Loucy (cell line): Measurements from ENCODE around the gene DMXL1.

ENCODE experiments used
- H2AFZ ChIP-seq: fragments of 200-600 bp; sonication (generic); 2 replicates; pipeline ENCODE4 v1.6.0; 2016; ENCODE audit warnings: antibody characterized with exemption, mild to moderate bottlenecking, low read length, moderate library complexity
- H3F3A ChIP-seq: fragments of 200-600 bp; 2 replicates; pipeline ENCODE4 v1.6.0; 2016; ENCODE audit warnings: antibody characterized with exemption, low read depth, mild to moderate bottlenecking
- H3K27me3 ChIP-seq: fragments of 200-600 bp; sonication (generic); 2 replicates; pipeline ENCODE4 v1.6.1; 2014; ENCODE audit warnings: low read length, mild to moderate bottlenecking; ENCODE audit not compliant: insufficient read depth, poor library complexity, severe bottlenecking
- H3K36me3 ChIP-seq: fragments of 200-600 bp; sonication (generic); 2 replicates; pipeline ENCODE4 v1.6.1; 2016; ENCODE audit warnings: low read length; ENCODE audit not compliant: insufficient read depth
- H3K4me1 ChIP-seq: fragments of 200-600 bp; sonication (generic); 2 replicates; pipeline ENCODE4 v1.5.1; 2014; ENCODE audit warnings: low read length, mild to moderate bottlenecking; ENCODE audit not compliant: insufficient read depth, poor library complexity, severe bottlenecking
- H3K4me2 ChIP-seq: fragments of 200-600 bp; sonication (generic); 2 replicates; pipeline ENCODE4 v1.6.0; 2014; ENCODE audit warnings: antibody characterized with exemption, low read length, low read depth, mild to moderate bottlenecking; ENCODE audit not compliant: poor library complexity, severe bottlenecking
- H3K4me3 ChIP-seq: fragments of 200-600 bp; sonication (generic); 2 replicates; pipeline ENCODE4 v1.5.1; 2014; ENCODE audit warnings: low read length, mild to moderate bottlenecking, mixed read lengths; ENCODE audit not compliant: poor library complexity, severe bottlenecking
- H3K79me2 ChIP-seq: fragments of 200-600 bp; sonication (generic); 2 replicates; pipeline ENCODE4 v1.6.1; 2014; ENCODE audit warnings: low read length; ENCODE audit not compliant: insufficient read depth
- H3K9ac ChIP-seq: fragments of 200-600 bp; sonication (generic); 2 replicates; pipeline ENCODE4 v1.6.0; 2014; ENCODE audit warnings: mild to moderate bottlenecking, low read depth, low read length, moderate library complexity; ENCODE audit not compliant: poor library complexity, severe bottlenecking
- H3K9me2 ChIP-seq: fragments of 200-600 bp; sonication (generic); replicated peaks from 2 replicates; pipeline ENCODE4 v1.6.1; 2016; ENCODE audit warnings: low read depth, low read length, mixed read lengths
- H3K9me3 ChIP-seq: fragments of 200-600 bp; sonication (generic); 2 replicates; pipeline ENCODE4 v1.6.1; 2014; ENCODE audit warnings: mild to moderate bottlenecking, antibody characterized with exemption, low read length, low read depth; ENCODE audit not compliant: insufficient read depth
- H4K20me1 ChIP-seq: fragments of 200-600 bp; sonication (generic); 2 replicates; pipeline ENCODE4 v1.6.0; 2014; ENCODE audit warnings: antibody characterized with exemption, low read length, mild to moderate bottlenecking; ENCODE audit not compliant: insufficient read depth, poor library complexity, severe bottlenecking
- EZH2phosphoT487 ChIP-seq: fragments of 200-600 bp; IDR thresholded peaks from 2 replicates; pipeline ENCODE4 v1.6.1; 2018; ENCODE audit warnings: antibody characterized with exemption, mild to moderate bottlenecking, moderate library complexity, borderline replicate concordance
- TF ChIP-seq, protein P1 (sequence below): fragments of 200-600 bp; sonication (generic); conservative IDR thresholded peaks from 2 replicates; pipeline ENCODE4 v1.5.1; 2014; ENCODE audit warnings: mild to moderate bottlenecking, antibody characterized with exemption, low read length

DMXL1 gene

DNA sequence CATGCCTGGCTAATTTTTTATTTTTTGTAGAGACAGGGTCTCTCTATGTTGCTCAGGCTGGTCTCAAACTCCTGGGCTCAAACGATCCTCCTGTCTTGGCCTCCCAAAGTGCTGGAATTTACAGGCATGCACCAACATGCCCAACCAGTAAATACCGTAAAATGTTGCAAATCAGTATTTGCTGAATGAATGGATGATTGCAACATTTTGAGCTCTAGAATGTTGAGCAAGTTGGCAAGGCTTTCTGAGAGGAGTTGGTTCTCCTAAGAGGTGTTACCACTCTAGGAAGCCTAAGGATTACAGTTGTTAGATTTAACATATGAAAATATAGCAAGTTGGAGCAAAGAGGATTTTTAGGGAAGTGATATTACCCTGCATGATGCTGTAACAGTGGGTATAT lies 15.6 kb upstream of the DMXL1 start:
- no peak overlapping the region for H2AFZ ChIP-seq
- no peak overlapping the region for H3K9ac ChIP-seq
- no peak overlapping the region for H3K4me2 ChIP-seq
- no peaks in the 10 kb centered on the region for H3F3A ChIP-seq
- H4K20me1 ChIP-seq, result no peaks in the 10 kb centered on the region
- no peaks in the 10 kb centered on the region for H3K27me3 ChIP-seq
- no peaks in the 10 kb centered on the region for H3K79me2 ChIP-seq
- no peaks in the 10 kb centered on the region for H3K4me1 ChIP-seq
- no peaks in the 10 kb centered on the region for H3K9me3 ChIP-seq
- H3K36me3 ChIP-seq, result no peaks in the 10 kb centered on the region
- no peaks in the 10 kb centered on the region for H3K9me2 ChIP-seq
- TF ChIP-seq EZH2phosphoT487, result no peak
- TF ChIP-seq, protein P1, sequence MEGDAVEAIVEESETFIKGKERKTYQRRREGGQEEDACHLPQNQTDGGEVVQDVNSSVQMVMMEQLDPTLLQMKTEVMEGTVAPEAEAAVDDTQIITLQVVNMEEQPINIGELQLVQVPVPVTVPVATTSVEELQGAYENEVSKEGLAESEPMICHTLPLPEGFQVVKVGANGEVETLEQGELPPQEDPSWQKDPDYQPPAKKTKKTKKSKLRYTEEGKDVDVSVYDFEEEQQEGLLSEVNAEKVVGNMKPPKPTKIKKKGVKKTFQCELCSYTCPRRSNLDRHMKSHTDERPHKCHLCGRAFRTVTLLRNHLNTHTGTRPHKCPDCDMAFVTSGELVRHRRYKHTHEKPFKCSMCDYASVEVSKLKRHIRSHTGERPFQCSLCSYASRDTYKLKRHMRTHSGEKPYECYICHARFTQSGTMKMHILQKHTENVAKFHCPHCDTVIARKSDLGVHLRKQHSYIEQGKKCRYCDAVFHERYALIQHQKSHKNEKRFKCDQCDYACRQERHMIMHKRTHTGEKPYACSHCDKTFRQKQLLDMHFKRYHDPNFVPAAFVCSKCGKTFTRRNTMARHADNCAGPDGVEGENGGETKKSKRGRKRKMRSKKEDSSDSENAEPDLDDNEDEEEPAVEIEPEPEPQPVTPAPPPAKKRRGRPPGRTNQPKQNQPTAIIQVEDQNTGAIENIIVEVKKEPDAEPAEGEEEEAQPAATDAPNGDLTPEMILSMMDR, result no peak
- no peak overlapping the region for H3K4me3 ChIP-seq

DNA sequence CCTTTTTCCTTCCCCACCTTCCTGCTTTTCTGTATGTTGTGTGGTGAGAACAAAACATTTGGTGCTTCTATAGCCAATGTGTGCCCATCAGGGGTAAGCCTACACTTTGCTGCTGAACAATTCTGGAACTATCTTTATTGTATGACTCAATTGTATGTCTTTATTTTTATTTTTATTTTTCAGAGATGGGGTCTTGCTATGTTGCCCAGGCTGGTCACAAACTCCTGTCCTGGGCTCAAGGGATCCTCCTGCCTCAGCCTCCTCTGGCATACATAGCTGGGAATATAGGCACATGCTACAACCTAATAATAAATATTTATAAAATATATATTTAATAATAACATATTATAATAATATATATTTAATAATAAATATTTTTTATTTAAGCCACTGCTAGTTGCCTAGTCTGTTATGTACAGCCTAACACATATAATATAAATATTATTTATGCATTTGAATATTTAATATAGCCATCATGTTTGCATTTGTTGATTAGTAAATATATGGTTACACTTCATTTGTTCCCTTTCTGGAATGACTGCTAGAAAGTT lies 11.8 kb upstream of the DMXL1 start:
- Histone ChIP-seq H3K27me3 (no peaks in the 10 kb centered on the region), H3K9ac (no peak overlapping the region), H3K36me3 (no peaks in the 10 kb centered on the region), H2AFZ (no peak overlapping the region), H3K9me3 (no peaks in the 10 kb centered on the region), H3K4me1 (peaks cover 7% of the 10 kb centered on the region), H3F3A (no peaks in the 10 kb centered on the region), H3K4me3 (no peak overlapping the region), H3K9me2 (no peaks in the 10 kb centered on the region), H3K4me2 (no peak overlapping the region), H3K79me2 (no peaks in the 10 kb centered on the region), H4K20me1 (no peaks in the 10 kb centered on the region)
- TF ChIP-seq, protein P1, result no peak
- TF ChIP-seq EZH2phosphoT487, result no peak

DNA sequence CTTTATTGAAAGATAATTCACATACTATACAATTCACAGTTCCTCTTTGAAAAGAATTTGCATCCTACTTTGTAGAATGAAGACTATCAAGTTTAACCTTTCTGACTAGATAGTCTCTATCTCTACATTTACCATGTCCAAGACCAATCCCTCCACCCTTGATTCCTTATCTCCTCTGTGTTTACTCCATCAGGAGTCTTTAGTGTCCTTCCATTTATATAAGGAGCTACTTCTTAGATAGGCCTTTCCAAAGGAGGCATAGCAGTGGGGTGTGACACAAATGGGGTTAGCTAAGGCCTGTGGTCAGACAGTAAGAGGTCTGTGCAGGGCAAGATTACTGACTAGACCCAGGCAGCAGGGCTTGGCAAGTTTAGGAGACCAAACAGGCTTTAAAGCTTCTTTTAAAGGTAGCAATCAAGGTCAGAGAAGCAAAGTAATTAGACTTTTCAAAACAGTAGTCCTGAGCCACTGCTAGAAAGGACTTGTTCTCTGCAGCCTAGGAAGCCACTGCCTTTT lies 11.1 kb upstream of the DMXL1 start:
- Histone ChIP-seq H2AFZ (no peak overlapping the region), H3K36me3 (no peaks in the 10 kb centered on the region), H4K20me1 (no peaks in the 10 kb centered on the region), H3K9me3 (no peaks in the 10 kb centered on the region), H3K9ac (no peak overlapping the region), H3K4me2 (no peak overlapping the region), H3K27me3 (no peaks in the 10 kb centered on the region), H3K4me3 (no peak overlapping the region), H3K9me2 (no peaks in the 10 kb centered on the region), H3K79me2 (no peaks in the 10 kb centered on the region), H3F3A (no peaks in the 10 kb centered on the region), H3K4me1 (peaks cover 7% of the 10 kb centered on the region)
- no peak for TF ChIP-seq EZH2phosphoT487
- TF ChIP-seq, protein P1, result no peak
